GM20000 (cell line): ENCODE measurements around the gene KIF1B.
"Not testable (repeated sequence)": the region's sequence is repeated elsewhere in the genome, so short reads cannot be mapped to it uniquely, and the experiment has no call there.

Experiments used
- DNase-seq: peaks from one replicate; pipeline ENCODE4 v3.0.0; 2012; ENCODE audit warnings: low spot score
- TF ChIP-seq, protein P1 (sequence below): IDR thresholded peaks from 2 replicates; pipeline ENCODE4 v1.5.1; 2012; ENCODE audit warnings: mild to moderate bottlenecking, control low read depth; ENCODE audit errors: extremely low read depth, missing control alignments

KIF1B gene

DNA sequence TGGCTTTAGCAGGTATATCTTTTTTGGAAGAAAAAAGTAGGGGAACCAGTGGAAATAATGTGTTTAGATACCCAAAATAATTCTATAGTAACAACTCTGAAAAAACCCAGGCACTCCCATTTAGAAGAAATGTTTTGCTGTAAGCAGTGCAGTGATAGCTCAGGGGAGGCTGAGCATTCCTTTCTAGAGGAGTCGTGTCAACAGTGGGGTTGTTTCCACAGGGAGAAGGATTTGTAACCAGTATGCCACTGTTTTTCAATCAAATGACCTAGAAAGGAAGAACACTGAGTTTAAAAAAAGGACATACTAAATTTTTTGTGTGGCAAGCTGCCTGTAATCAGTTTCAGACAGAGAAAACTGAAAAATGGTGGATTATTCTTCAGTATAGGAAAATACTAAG is 190.9 kb downstream of the KIF1B start:
- no peak for DNase-seq
- TF ChIP-seq, protein P1, sequence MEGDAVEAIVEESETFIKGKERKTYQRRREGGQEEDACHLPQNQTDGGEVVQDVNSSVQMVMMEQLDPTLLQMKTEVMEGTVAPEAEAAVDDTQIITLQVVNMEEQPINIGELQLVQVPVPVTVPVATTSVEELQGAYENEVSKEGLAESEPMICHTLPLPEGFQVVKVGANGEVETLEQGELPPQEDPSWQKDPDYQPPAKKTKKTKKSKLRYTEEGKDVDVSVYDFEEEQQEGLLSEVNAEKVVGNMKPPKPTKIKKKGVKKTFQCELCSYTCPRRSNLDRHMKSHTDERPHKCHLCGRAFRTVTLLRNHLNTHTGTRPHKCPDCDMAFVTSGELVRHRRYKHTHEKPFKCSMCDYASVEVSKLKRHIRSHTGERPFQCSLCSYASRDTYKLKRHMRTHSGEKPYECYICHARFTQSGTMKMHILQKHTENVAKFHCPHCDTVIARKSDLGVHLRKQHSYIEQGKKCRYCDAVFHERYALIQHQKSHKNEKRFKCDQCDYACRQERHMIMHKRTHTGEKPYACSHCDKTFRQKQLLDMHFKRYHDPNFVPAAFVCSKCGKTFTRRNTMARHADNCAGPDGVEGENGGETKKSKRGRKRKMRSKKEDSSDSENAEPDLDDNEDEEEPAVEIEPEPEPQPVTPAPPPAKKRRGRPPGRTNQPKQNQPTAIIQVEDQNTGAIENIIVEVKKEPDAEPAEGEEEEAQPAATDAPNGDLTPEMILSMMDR: no peak

DNA sequence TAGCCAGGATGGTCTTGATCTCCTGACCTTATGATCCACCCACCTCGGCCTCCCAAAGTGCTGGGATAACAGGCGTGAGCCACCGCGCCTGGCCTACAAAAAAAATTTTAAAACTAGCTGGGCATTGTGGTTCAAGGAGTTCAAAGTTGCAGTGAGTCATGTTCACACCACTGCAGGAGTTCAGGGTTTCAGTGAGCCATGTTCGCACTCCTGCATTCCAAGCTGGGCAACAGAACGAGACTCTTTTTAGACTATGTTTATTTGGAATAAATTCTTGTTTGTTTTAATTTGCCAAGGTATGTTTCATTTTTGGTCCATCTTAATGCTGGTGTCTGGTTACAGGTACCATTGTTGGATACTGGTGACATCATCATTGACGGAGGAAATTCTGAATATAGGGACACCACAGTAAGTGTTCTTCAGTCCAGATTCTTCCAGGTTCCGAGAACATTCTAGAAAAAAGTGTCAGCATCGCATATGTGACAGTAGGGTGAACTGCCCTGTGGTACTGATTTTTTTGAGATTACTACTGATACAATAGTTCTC is 192.4 kb downstream of the KIF1B start:
- TF ChIP-seq, protein P1: no peak
- no peak for DNase-seq

DNA sequence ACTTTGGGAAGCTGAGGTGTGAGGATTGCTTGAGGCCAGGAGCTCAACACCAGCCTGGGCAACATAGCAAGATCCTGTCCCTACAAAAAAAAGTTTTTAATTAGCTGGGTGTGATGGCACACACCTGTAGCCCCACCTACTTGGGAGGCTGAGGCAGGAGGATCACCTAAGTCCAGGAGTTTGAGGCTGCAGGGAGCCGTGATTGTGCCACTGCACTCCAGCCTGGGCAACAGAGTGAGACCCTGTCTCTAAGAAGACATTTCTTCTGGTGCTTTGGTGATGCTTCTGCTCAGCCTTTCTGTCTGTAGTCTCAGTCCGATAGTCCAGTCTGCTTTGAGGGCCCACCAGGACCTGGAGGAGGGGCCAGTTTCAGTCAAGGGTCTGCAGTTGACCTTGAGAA is 196.8 kb downstream of the KIF1B start:
- DNase-seq: no peak
- TF ChIP-seq, protein P1: no peak

DNA sequence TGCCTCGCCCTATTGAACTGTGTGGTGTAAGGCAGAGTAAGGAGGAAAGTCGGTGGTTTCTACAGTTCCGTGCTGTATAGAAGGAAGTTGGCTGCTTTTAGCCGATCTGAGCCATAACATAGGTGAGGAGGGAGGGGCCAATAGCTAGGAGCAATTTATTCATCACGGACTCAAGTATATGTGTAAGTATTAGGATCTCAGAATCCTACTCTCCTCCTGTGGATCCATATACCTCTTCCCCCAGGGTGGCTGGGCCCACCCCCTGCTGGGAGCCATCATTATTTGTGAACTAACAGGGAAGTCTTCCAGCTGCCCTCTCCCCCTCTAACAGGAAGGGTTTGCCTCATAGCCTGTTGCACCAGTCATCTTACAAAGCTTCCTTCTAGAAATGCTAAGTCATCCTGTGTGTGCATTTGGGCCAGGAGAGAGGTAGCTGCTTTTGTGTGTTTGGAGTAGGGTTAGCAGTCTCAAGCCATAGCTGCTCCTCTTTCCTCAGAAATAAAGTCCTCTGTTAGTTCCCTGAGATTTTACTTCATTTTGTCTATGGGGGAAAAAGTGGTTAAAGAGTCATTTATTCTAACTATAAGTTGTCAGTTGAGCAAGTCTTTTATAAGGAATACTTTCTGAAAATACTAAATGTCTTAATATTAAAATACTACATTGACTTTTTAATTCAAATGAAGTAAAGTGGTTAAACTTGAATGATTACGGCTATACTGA is 205.0 kb downstream of the KIF1B start:
- DNase-seq: no peak
- TF ChIP-seq, protein P1: no peak

DNA sequence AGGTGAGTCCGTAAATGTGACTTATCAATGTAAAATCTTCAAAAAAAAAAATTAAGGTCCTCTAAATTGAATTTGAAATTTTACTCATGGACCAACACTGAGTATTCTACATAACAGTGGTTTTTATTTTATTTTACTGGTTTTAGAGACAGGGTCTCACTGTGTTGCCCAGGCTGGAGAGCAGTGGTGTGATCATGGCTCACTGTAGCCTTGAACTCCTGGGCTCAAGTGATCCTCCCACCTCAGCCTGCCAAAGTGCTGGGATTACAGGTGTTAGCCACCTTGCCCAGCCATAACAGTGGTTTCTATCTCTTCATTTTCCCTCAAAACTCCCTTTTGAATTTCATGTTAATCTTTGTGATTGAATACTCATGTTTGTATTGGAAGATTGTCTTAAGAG is 205.6 kb downstream of the KIF1B start:
- DNase-seq: not testable (repeated sequence)

DNA sequence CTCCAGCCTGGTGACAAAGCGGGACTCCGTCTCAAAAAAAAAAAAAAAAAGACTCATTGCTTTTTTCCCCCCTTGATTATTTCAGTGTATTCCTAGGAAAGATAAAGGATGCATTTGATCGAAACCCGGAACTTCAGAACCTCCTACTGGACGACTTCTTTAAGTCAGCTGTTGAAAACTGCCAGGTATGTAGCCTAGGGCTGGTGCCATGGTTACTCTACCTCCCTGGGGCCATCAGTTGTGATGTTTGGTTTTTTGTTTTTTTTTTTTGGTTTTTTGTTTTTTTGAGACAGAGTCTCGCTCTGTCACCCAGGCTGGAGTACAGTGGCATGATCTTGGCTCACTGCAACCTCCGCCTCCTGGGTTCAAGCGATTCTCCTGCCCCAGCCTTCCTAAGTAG is 208.4 kb downstream of the KIF1B start:
- DNase-seq: not testable (repeated sequence)

DNA sequence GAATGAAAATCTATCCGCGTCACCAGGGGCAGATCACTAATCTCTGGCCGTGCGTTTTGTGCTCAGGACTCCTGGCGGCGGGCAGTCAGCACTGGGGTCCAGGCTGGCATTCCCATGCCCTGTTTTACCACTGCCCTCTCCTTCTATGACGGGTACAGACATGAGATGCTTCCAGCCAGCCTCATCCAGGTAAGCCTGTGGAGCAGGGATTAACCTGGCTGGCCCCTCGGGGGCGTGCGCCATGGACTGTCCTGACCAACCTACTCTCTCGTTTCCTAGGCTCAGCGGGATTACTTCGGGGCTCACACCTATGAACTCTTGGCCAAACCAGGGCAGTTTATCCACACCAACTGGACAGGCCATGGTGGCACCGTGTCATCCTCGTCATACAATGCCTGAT is 209.0 kb downstream of the KIF1B start:
- no peak for DNase-seq
- TF ChIP-seq, protein P1: no peak

DNA sequence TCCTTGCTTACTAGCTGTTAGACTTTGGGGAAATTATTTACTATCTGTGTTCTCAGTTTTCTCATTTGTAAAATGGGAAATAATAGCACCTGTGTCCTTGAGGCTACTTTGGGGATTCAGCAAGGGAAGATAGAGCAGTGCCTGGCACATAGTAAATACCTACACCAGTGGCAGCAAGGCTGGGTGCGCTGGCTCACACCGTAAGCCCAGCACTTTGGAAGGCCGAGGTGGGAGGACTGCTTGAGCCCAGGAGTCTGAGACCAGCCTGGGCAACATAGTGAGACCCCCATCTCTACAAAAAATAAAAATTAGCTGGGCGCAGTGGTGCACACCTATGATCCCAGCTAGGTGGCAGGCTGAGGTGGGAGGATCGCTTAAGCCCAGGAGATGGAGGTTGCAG is 211.3 kb downstream of the KIF1B start:
- DNase-seq: no peak
- TF ChIP-seq, protein P1: no peak
